GM18861 (cell line): ENCODE measurements around the gene MRPL4.

Experiments
- ATAC-seq: cut with Tn5 transposase; IDR thresholded peaks from one replicate; pipeline ENCODE4 v1.9.1; 2021; ENCODE audit not compliant: unreplicated experiment

MRPL4 gene

GRCh38 chr19:10309423-10309822, 57.4 kb downstream of the MRPL4 start, which contains the start of gene ZGLP1:
Gene ZGLP1 (minus strand): TSS chr19:10309815.
- no peak for ATAC-seq
